Hematopoietic multipotent progenitor cell treated with erythropoietin and hydrocortisone succinate and interleukin-3 and kit ligand, for 15 days (in vitro differentiated cells): ENCODE measurements around the gene TMEM63A.
"Not testable (repeated sequence)": the region's sequence is repeated elsewhere in the genome, so short reads cannot be mapped to it uniquely, and the experiment has no call there.

ENCODE experiments used
- DNase-seq: peaks from one replicate; pipeline ENCODE4 v3.0.0-alpha.2; 2015; ENCODE audit warnings: low spot score

The TMEM63A gene

GRCh38 chr1:225845097-225845496 is 37.1 kb downstream of the TMEM63A start:
- no peak for DNase-seq

GRCh38 chr1:225844236-225845061 is 37.7 kb downstream of the TMEM63A start:
- no peak for DNase-seq

GRCh38 chr1:225843426-225843795 is 38.8 kb downstream of the TMEM63A start:
- DNase-seq: no peak

- no peak for DNase-seq
Observed at GRCh38 chr1:225842788-225843425, 39.3 kb downstream of the TMEM63A start.

- DNase-seq: no peak
Observed at GRCh38 chr1:225842074-225842473, 40.1 kb downstream of the TMEM63A start.

GRCh38 chr1:225840713-225841112 is 41.5 kb downstream of the TMEM63A start:
- no peak for DNase-seq

GRCh38 chr1:225840223-225840610 is 42.0 kb downstream of the TMEM63A start:
- DNase-seq: no peak

- no peak for DNase-seq
Observed at GRCh38 chr1:225838793-225839192, 43.4 kb downstream of the TMEM63A start.

- DNase-seq: not testable (repeated sequence)
Observed at GRCh38 chr1:225836296-225836695, 45.9 kb downstream of the TMEM63A start.

GRCh38 chr1:225835856-225836255 is 46.3 kb downstream of the TMEM63A start:
- DNase-seq: no peak

- no peak for DNase-seq
Observed at GRCh38 chr1:225834417-225835329, 47.5 kb downstream of the TMEM63A start.

- DNase-seq: no peak
Observed at GRCh38 chr1:225830841-225831240, 51.3 kb downstream of the TMEM63A start.

- no peak for DNase-seq
Observed at GRCh38 chr1:225828706-225829345, 53.4 kb downstream of the TMEM63A start.

GRCh38 chr1:225827076-225827475 is 55.1 kb downstream of the TMEM63A start:
- DNase-seq: no peak

GRCh38 chr1:225825607-225826007 is 56.6 kb downstream of the TMEM63A start:
- DNase-seq: no peak

- peak; percentile 25 for DNase-seq
Observed at GRCh38 chr1:225825078-225825477, 57.1 kb downstream of the TMEM63A start.

GRCh38 chr1:225824533-225824941 is 57.6 kb downstream of the TMEM63A start:
- DNase-seq: no peak

GRCh38 chr1:225823811-225824261 is 58.3 kb downstream of the TMEM63A start:
- no peak for DNase-seq

GRCh38 chr1:225822655-225823403 is 59.4 kb downstream of the TMEM63A start:
- DNase-seq: no peak

GRCh38 chr1:225820522-225821120 is 61.6 kb downstream of the TMEM63A start:
- no peak for DNase-seq
